OCI-LY7 (cell line): ENCODE data around the gene KLF3. TPM values are rescaled to one million over a fixed set of nuclear protein-coding genes. Genes with fewer than 3 reads are reported as not detected.

Experiments used
- BruUV-seq: library from RNA; stranded (reverse); fragments of 400-500 nt; replicated peaks from 2 replicates; lab custom pipeline; 2021; lab: Mats Ljungman, UMichigan
- CTCF ChIA-PET: fragments of 300-600 bp; sonication (Branson Sonifier 250); formaldehyde crosslinking; loops from one replicate; lab custom pipeline; 2022; ENCODE audit warnings: antibody characterized with exemption; ENCODE audit not compliant: unreplicated experiment; lab: Charles Lee
- POLR2A ChIA-PET: fragments of 300-600 bp; sonication (Branson Sonifier 250); formaldehyde crosslinking; loops from one replicate; lab custom pipeline; 2022; ENCODE audit warnings: antibody characterized with exemption; lab: Charles Lee
- DNase-seq: peaks from one replicate; pipeline ENCODE4 v3.0.0-alpha.2; 2015; ENCODE audit warnings: low spot score
- H2AFZ ChIP-seq: fragments of 200-600 bp; sonication (generic), shearing (Covaris generic); 2 replicates; pipeline ENCODE4 v1.6.1; 2014; ENCODE audit warnings: mild to moderate bottlenecking, antibody characterized with exemption, low read length, moderate library complexity
- H3K27ac ChIP-seq: fragments of 200-600 bp; sonication (generic); 2 replicates; pipeline ENCODE4 v1.5.1; 2014; ENCODE audit warnings: mixed run types, low read depth, mild to moderate bottlenecking, moderate library complexity, low read length, inconsistent platforms; ENCODE audit not compliant: poor library complexity, severe bottlenecking
- H3K36me3 ChIP-seq: fragments of 200-600 bp; sonication (generic); 2 replicates; pipeline ENCODE4 v1.6.1; 2014; ENCODE audit warnings: mild to moderate bottlenecking, antibody characterized with exemption, low read length, moderate library complexity, mixed read lengths; ENCODE audit not compliant: insufficient read depth
- H3K4me1 ChIP-seq: fragments of 200-600 bp; sonication (generic); 2 replicates; pipeline ENCODE4 v1.5.1; 2014; ENCODE audit warnings: mild to moderate bottlenecking, low read length; ENCODE audit not compliant: insufficient read depth, poor library complexity, severe bottlenecking
- H3K4me2 ChIP-seq: fragments of 200-600 bp; sonication (generic); 2 replicates; pipeline ENCODE4 v1.6.1; 2014; ENCODE audit warnings: mild to moderate bottlenecking, low read length
- H3K4me3 ChIP-seq: fragments of 200-600 bp; sonication (generic); 2 replicates; pipeline ENCODE4 v1.5.1; 2014; ENCODE audit warnings: mild to moderate bottlenecking, low read depth, low read length; ENCODE audit not compliant: poor library complexity, severe bottlenecking
- H3K79me2 ChIP-seq: fragments of 200-600 bp; sonication (generic); 2 replicates; pipeline ENCODE4 v1.6.1; 2016; ENCODE audit warnings: low read depth, mild to moderate bottlenecking, low read length, moderate library complexity, mixed read lengths; ENCODE audit not compliant: insufficient read depth
- H3K9me2 ChIP-seq: fragments of 200-600 bp; sonication (generic); 2 replicates; pipeline ENCODE4 v1.6.1; 2016; ENCODE audit warnings: mild to moderate bottlenecking, low read length, mixed read lengths; ENCODE audit not compliant: insufficient read depth
- H3K9me3 ChIP-seq: fragments of 200-600 bp; sonication (generic); 2 replicates; pipeline ENCODE4 v1.6.1; 2014; ENCODE audit warnings: mild to moderate bottlenecking, mixed run types, low read length, mixed read lengths
- H4K20me1 ChIP-seq: fragments of 200-600 bp; sonication (generic); 2 replicates; pipeline ENCODE4 v1.6.1; 2014; ENCODE audit warnings: mild to moderate bottlenecking, antibody characterized with exemption, low read length, moderate library complexity, mixed read lengths; ENCODE audit not compliant: insufficient read depth
- EZH2phosphoT487 ChIP-seq: fragments of 200-600 bp; sonication (generic); IDR thresholded peaks from 2 replicates; pipeline ENCODE4 v1.6.1; 2018; ENCODE audit warnings: low read depth, borderline replicate concordance, mild to moderate bottlenecking, mixed run types, antibody characterized with exemption, low read length, moderate library complexity, mixed read lengths
- intact Hi-C: fragments of 100-400 bp; cut with micrococcal nuclease; formaldehyde crosslinking; loops from one replicate; pipeline ENCODE4 v1.10.0; 2022; ENCODE audit not compliant: unreplicated experiment
- total RNA-seq, 2 experiments: library from RNA; depleted of rRNA in 1 of 2; stranded (reverse); fragments of >200 nt in 1 of 2; shearing (Covaris generic) in 1 of 2; gene quantifications; 2 replicates each; pipeline ENCODE4 v1.2.3, GENCODE V29; 2014 to 2022
- TF ChIP-seq, protein P1 (sequence below): fragments of 200-600 bp; sonication (generic); conservative IDR thresholded peaks from 2 replicates; pipeline ENCODE4 v1.5.1; 2014; ENCODE audit warnings: mild to moderate bottlenecking, antibody characterized with exemption, low read length, moderate library complexity, mixed read lengths

The KLF3 gene
- total RNA-seq, 2 experiments from 2014 or later: 0.09 to 0.23 TPM

DNA sequence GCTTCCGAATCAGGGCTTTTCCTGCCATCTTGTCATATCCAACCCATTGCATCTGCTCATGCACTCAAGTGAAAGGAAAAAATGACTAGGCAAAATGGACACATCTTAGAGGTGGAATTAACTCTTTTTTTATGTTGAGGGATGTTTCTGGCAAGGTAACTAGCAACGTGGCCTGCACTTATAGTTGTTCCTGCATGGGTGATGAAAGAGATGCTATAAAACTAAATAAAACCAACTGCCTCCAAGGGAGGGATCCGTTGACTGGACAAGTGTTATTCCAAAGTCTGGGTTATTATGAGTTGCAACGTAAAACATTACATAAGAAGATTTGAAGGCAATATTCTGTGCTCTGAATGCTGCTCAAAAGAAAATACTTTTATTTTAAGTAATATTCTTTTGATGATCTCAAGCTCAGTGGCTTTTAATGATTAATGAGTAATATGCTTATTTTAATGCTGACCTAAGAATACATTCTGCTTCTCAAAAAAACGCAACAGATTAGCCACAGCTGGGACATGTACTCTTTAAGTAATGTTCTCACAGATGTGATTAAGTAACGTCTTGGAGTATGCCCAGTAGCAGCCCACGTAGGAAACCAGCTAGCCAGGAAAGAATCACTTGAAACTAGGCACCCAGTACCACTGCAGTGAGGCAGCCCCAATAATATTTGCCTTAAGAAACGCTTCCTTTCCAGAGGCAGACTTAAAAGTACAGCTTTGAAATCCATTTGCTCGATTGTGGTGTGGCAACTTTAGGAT, 27.4 kb downstream of the KLF3 start:
- ChIA-PET CTCF (no interaction called here), POLR2A (no interaction called here)
- Histone ChIP-seq H3K79me2 (no peaks in the 10 kb centered on the region), H3K4me2 (no peak overlapping the region), H3K4me3 (no peak overlapping the region), H3K27ac (no peak overlapping the region), H3K9me3 (no peaks in the 10 kb centered on the region), H2AFZ (no peak overlapping the region), H3K36me3 (no peaks in the 10 kb centered on the region), H4K20me1 (no peaks in the 10 kb centered on the region), H3K9me2 (no peaks in the 10 kb centered on the region), H3K4me1 (no peaks in the 10 kb centered on the region)
- TF ChIP-seq EZH2phosphoT487: no peak
- TF ChIP-seq, protein P1, sequence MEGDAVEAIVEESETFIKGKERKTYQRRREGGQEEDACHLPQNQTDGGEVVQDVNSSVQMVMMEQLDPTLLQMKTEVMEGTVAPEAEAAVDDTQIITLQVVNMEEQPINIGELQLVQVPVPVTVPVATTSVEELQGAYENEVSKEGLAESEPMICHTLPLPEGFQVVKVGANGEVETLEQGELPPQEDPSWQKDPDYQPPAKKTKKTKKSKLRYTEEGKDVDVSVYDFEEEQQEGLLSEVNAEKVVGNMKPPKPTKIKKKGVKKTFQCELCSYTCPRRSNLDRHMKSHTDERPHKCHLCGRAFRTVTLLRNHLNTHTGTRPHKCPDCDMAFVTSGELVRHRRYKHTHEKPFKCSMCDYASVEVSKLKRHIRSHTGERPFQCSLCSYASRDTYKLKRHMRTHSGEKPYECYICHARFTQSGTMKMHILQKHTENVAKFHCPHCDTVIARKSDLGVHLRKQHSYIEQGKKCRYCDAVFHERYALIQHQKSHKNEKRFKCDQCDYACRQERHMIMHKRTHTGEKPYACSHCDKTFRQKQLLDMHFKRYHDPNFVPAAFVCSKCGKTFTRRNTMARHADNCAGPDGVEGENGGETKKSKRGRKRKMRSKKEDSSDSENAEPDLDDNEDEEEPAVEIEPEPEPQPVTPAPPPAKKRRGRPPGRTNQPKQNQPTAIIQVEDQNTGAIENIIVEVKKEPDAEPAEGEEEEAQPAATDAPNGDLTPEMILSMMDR: no peak
- BruUV-seq: no TSS peak
- intact Hi-C loops: no loop called here
- DNase-seq: no peak

- BruUV-seq: no TSS peak
- Histone ChIP-seq H3K79me2 (no peaks in the 10 kb centered on the region), H2AFZ (no peak overlapping the region), H4K20me1 (no peaks in the 10 kb centered on the region), H3K4me1 (no peaks in the 10 kb centered on the region), H3K36me3 (no peaks in the 10 kb centered on the region), H3K4me3 (no peak overlapping the region), H3K9me2 (no peaks in the 10 kb centered on the region), H3K27ac (no peak overlapping the region), H3K9me3 (no peaks in the 10 kb centered on the region), H3K4me2 (no peak overlapping the region)
- CTCF ChIA-PET: no interaction called here
- TF ChIP-seq, protein P1: no peak
- TF ChIP-seq EZH2phosphoT487: no peak
- POLR2A ChIA-PET: interaction anchor here (0.6 kb wide), 1 partner anchor 102 kb away, joined by 3 read pairs; no protein-coding TSS in a partner anchor
- intact Hi-C loops: no loop called here
- DNase-seq: no peak
Observed at GRCh38 chr4:38692421-38692820, 28.4 kb downstream of the KLF3 start.

- no peaks in the 10 kb centered on the region for H3K9me3 ChIP-seq
- no peak overlapping the region for H3K4me2 ChIP-seq
- H3K4me1 ChIP-seq: no peaks in the 10 kb centered on the region
- intact Hi-C loops: no loop called here
- no TSS peak for BruUV-seq
- H3K4me3 ChIP-seq: no peak overlapping the region
- H3K27ac ChIP-seq: no peak overlapping the region
- TF ChIP-seq, protein P1: no peak
- no peak for TF ChIP-seq EZH2phosphoT487
- H4K20me1 ChIP-seq: no peaks in the 10 kb centered on the region
- ChIA-PET POLR2A (interaction anchor here (0.6 to 1.0 kb wide), 3 partner anchors 83 to 183 kb away, joined by 3 to 4 read pairs (median 3); no protein-coding TSS in a partner anchor), CTCF (no interaction called here)
- no peaks in the 10 kb centered on the region for H3K36me3 ChIP-seq
- H3K9me2 ChIP-seq: no peaks in the 10 kb centered on the region
- no peak for DNase-seq
- H2AFZ ChIP-seq: no peak overlapping the region
- H3K79me2 ChIP-seq: no peaks in the 10 kb centered on the region
Observed at GRCh38 chr4:38693569-38693968, 29.6 kb downstream of the KLF3 start.
